Sigmoid colon (tissue), 7 donors: ENCODE measurements around the gene FRYL. TPM values are rescaled to one million over a fixed set of nuclear protein-coding genes. Genes with fewer than 3 reads are reported as not detected.

Experiments used
- DNase-seq: peaks from one replicate; pipeline ENCODE4 v3.0.0-alpha.2; 2019
- H3K27ac ChIP-seq, 4 donors: fragments of 200-600 bp; sonication (generic); one replicate each; pipeline ENCODE4 v1.5.1; 2016 to 2019; ENCODE audit warnings: mild to moderate bottlenecking in 1 of 4
- H3K27me3 ChIP-seq, 3 donors: fragments of 200-600 bp; sonication (generic); one replicate each; pipeline ENCODE4 v1.5.1; 2019; ENCODE audit warnings: mild to moderate bottlenecking in 1 of 3
- H3K36me3 ChIP-seq, 4 donors: fragments of 200-600 bp; sonication (generic); one replicate each; pipeline ENCODE4 v1.5.1; 2016 to 2019
- H3K4me1 ChIP-seq, 4 donors: fragments of 200-600 bp; sonication (generic); one replicate each; pipeline ENCODE4 v1.5.1; 2017 to 2019
- H3K4me3 ChIP-seq, 4 donors: fragments of 200-600 bp; sonication (generic); one replicate each; pipeline ENCODE4 v1.5.1; 2017 to 2019; ENCODE audit warnings: mild to moderate bottlenecking in 2 of 4, moderate library complexity in 1 of 4
- H3K9me3 ChIP-seq, 4 donors: fragments of 200-600 bp in 3 of 4; sonication (generic) in 3 of 4; one replicate each; pipeline versions ENCODE4 v1.5.1 to v1.6.1; 2013 to 2019
- EP300 ChIP-seq, 4 donors: sonication (generic); formaldehyde crosslinking; IDR thresholded peaks; one replicate each; pipeline ENCODE4 v1.6.1; 2017; ENCODE audit warnings: antibody characterized with exemption in 4 of 4
- POLR2A ChIP-seq, 2 donors: fragments of 450-650 bp; IDR thresholded peaks; one replicate each; pipeline ENCODE4 v1.6.1; 2016; ENCODE audit warnings: antibody characterized with exemption in 2 of 2, mild to moderate bottlenecking in 2 of 2, moderate library complexity in 2 of 2
- POLR2AphosphoS5 ChIP-seq, 4 donors: sonication (generic); formaldehyde crosslinking; IDR thresholded peaks; one replicate each; pipeline ENCODE4 v1.6.1; 2017; ENCODE audit warnings: antibody characterized with exemption in 4 of 4
- WGBS, 2 donors: extraction: QIAGEN DNeasy Blood & Tissue Kit; methylation state at CpG; one replicate each; pipeline ENCODE4 v1.1.7; 2013; 5-methylcytosine and 5-hydroxymethylcytosine counted together
- intact Hi-C: fragments of 100-400 bp; cut with DNase I; formaldehyde crosslinking; loops from one replicate; pipeline ENCODE4 v1.15.1; 2023
- polyA plus RNA-seq, 3 donors: library from polyadenylated mRNA; stranded (reverse); fragments of 200-250 nt; gene quantifications; one replicate each; pipeline ENCODE4 v1.2.3, GENCODE V29; 2013
- total RNA-seq, 4 donors: library from RNA; depleted of rRNA; stranded (reverse); fragments of >200 nt; gene quantifications; one replicate each; pipeline ENCODE4 v1.1.0, GENCODE V29; 2016
- TF ChIP-seq, protein P1 (sequence below), 4 experiments: fragments of 450-650 bp in 3 of 4; fragments of 200-600 bp in 1 of 4; IDR thresholded peaks; one replicate each; pipeline ENCODE4 v1.5.1; 2016 to 2019; ENCODE audit warnings: antibody characterized with exemption in 4 of 4, mild to moderate bottlenecking in 3 of 4, moderate library complexity in 2 of 4
- donor health status: healthy with polysubstance abuse.
- donor health status: Bipolar disorder and iron deficiency.
- donor health status: healthy.

Gene FRYL
- total and polyA plus RNA-seq, 7 donors: 41.4 to 72.4 (median 55.0) TPM

GRCh38 chr4:48815483-48815882, 35.4 kb upstream of the FRYL start:
- no peak overlapping the region for H3K4me3 ChIP-seq
- H3K9me3 ChIP-seq: no peaks in the 10 kb centered on the region
- DNase-seq: no peak
- H3K27me3 ChIP-seq: no peaks in the 10 kb centered on the region
- 4 to 9% methylated on average over 2 of the region's 2 CpGs for WGBS, 2 donors
- intact Hi-C loops: no loop called here
- H3K36me3 ChIP-seq: no peaks in the 10 kb centered on the region
- no peak overlapping the region for H3K27ac ChIP-seq
- H3K4me1 ChIP-seq: no peaks in the 10 kb centered on the region
- TF ChIP-seq POLR2AphosphoS5 (IDR thresholded peaks at IDR 0.05) (no peak), POLR2A (IDR thresholded peaks at IDR 0.05) (no peak), EP300 (IDR thresholded peaks at IDR 0.05) (no peak)
- TF ChIP-seq, protein P1, sequence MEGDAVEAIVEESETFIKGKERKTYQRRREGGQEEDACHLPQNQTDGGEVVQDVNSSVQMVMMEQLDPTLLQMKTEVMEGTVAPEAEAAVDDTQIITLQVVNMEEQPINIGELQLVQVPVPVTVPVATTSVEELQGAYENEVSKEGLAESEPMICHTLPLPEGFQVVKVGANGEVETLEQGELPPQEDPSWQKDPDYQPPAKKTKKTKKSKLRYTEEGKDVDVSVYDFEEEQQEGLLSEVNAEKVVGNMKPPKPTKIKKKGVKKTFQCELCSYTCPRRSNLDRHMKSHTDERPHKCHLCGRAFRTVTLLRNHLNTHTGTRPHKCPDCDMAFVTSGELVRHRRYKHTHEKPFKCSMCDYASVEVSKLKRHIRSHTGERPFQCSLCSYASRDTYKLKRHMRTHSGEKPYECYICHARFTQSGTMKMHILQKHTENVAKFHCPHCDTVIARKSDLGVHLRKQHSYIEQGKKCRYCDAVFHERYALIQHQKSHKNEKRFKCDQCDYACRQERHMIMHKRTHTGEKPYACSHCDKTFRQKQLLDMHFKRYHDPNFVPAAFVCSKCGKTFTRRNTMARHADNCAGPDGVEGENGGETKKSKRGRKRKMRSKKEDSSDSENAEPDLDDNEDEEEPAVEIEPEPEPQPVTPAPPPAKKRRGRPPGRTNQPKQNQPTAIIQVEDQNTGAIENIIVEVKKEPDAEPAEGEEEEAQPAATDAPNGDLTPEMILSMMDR (IDR thresholded peaks at IDR 0.05): no peak

DNA sequence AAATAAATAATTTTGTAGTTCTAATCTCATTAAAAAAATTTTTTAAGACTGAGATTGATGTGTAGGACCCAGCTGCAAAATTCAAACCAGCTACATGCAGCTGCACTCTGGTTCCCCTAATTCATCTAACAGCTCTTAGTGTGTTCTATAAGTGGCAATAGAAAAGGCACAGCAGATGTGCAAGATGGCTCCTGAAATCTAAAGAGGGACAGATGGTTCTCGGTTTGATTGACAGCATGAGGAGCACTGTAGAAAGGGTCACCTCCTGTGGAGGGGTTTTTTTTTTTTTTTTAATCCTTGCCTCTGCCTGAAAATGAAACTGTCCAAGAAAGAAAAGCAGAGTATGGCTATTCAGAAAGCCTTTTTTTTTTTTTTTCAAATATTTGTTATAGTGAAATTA, 33.9 kb upstream of the FRYL start:
- H3K27ac ChIP-seq: no peak overlapping the region
- TF ChIP-seq, protein P1 (IDR thresholded peaks at IDR 0.05): no peak
- TF ChIP-seq POLR2A (IDR thresholded peaks at IDR 0.05): no peak
- TF ChIP-seq EP300 (IDR thresholded peaks at IDR 0.05): no peak
- TF ChIP-seq POLR2AphosphoS5 (IDR thresholded peaks at IDR 0.05): no peak
- H3K4me1 ChIP-seq: no peaks in the 10 kb centered on the region
- WGBS, 2 donors: 55 to 86% methylated on average over 1 of the region's 1 CpG
- no peaks in the 10 kb centered on the region for H3K9me3 ChIP-seq
- no peak overlapping the region for H3K4me3 ChIP-seq
- no peak for DNase-seq
- no peaks in the 10 kb centered on the region for H3K27me3 ChIP-seq
- no peaks in the 10 kb centered on the region for H3K36me3 ChIP-seq
- intact Hi-C loops: no loop called here

DNA sequence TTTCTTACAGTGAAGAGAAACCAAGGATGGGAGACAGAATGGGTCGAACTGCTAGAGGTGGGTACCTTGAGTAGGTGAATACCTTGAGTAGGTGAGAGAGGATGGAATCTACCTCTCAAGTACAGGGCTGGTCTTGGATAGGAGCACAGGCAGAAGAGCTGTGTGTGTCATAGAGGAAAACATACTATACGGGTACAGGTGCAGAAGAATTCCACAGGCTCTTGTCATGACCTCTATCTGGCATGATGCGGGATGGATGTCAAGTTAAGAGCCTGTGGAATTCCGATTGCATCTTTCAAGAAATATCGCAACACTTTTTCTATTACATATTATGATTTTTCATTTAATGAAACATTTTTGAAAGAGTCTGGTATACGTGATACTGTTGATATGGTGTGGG, 32.8 kb upstream of the FRYL start:
- Histone ChIP-seq H3K27me3 (no peaks in the 10 kb centered on the region), H3K4me1 (no peaks in the 10 kb centered on the region), H3K36me3 (no peaks in the 10 kb centered on the region), H3K27ac (no peak overlapping the region), H3K4me3 (no peak overlapping the region), H3K9me3 (no peaks in the 10 kb centered on the region)
- intact Hi-C loops: no loop called here
- no peak for TF ChIP-seq EP300 (IDR thresholded peaks at IDR 0.05)
- no peak for TF ChIP-seq POLR2AphosphoS5 (IDR thresholded peaks at IDR 0.05)
- TF ChIP-seq, protein P1 (IDR thresholded peaks at IDR 0.05): no peak
- no peak for TF ChIP-seq POLR2A (IDR thresholded peaks at IDR 0.05)
- DNase-seq: no peak
- WGBS, 2 donors: 80% methylated on average over 6 of the region's 6 CpGs

- Histone ChIP-seq H3K9me3 (no peaks in the 10 kb centered on the region), H3K4me3 (no peak overlapping the region), H3K27me3 (no peaks in the 10 kb centered on the region), H3K4me1 (peaks cover 0 to 4% (median 0%) of the 10 kb centered on the region in 4 donors), H3K36me3 (no peaks in the 10 kb centered on the region), H3K27ac (no peak overlapping the region)
- DNase-seq: no peak
- 94 to 96% methylated on average over 8 of the region's 8 CpGs for WGBS, 2 donors
- TF ChIP-seq, protein P1 (IDR thresholded peaks at IDR 0.05): no peak
- TF ChIP-seq POLR2AphosphoS5 (IDR thresholded peaks at IDR 0.05) (no peak), EP300 (IDR thresholded peaks at IDR 0.05) (no peak)
- intact Hi-C loops: no loop called here
Measured at GRCh38 chr4:48804584-48805301, 24.7 kb upstream of the FRYL start.
